ENCODE results near the gene SHROOM1. TPM values are rescaled to one million over a fixed set of nuclear protein-coding genes. Genes with fewer than 3 reads are reported as not detected.

SHROOM1 gene
- total RNA-seq, 6 donors from 2014 or later, result 7.7 to 27.6 (median 20.0) TPM

GRCh38 chr5:132873930-132874271 is 43.5 kb upstream of the SHROOM1 start:
- H3K36me3 ChIP-seq, result peaks cover 4 to 84% (median 23%) of the 10 kb centered on the region in 4 donors
- DNase-seq, result no peak
- peaks cover 0 to 17% (median 0%) of the 10 kb centered on the region in 4 donors for H3K4me1 ChIP-seq
- H3K27ac ChIP-seq, result no peak overlapping the region
- no peaks in the 10 kb centered on the region for H3K27me3 ChIP-seq
- H3K4me3 ChIP-seq, result no peak overlapping the region
- WGBS, 2 donors, result 93% methylated on average over 3 of the region's 3 CpGs
- H3K9me3 ChIP-seq, result no peaks in the 10 kb centered on the region
- TF ChIP-seq EP300 (IDR thresholded peaks at IDR 0.05), result no peak
- no peak for TF ChIP-seq CTCF (IDR thresholded peaks at IDR 0.05)
- no peak for TF ChIP-seq POLR2A (IDR thresholded peaks at IDR 0.05)
- TF ChIP-seq POLR2AphosphoS5 (IDR thresholded peaks at IDR 0.05), result no peak
- no peak for ATAC-seq (ENCODE audit: low FRiP score in 2 of 2)

GRCh38 chr5:132873119-132873929 is 42.9 kb upstream of the SHROOM1 start, which contains the start of gene LEAP2:
TSS of gene LEAP2 (plus strand) at chr5:132873668. CDS start at chr5:132873695, 27 bp downstream.
- TF ChIP-seq POLR2AphosphoS5 (IDR thresholded peaks at IDR 0.05) (no peak), CTCF (IDR thresholded peaks at IDR 0.05) (no peak), POLR2A (IDR thresholded peaks at IDR 0.05) (no peak), EP300 (IDR thresholded peaks at IDR 0.05) (no peak)
- H3K27ac ChIP-seq, result peak within 1 kb of the TSS in 1 of 4 donors; percentile 16
- ATAC-seq (ENCODE audit: low FRiP score in 2 of 2) (no peak), DNase-seq (no peak)
- 64 to 66% methylated on average over 6 of the region's 6 CpGs for WGBS, 2 donors
- no peaks in the 10 kb centered on the region for H3K9me3 ChIP-seq
- no peaks in the 10 kb centered on the region for H3K27me3 ChIP-seq
- peaks cover 5 to 84% (median 25%) of the 10 kb centered on the region in 4 donors for H3K36me3 ChIP-seq
- H3K4me3 ChIP-seq, result no peak within 1 kb of the TSS
- peaks cover 0 to 16% (median 1%) of the 10 kb centered on the region in 4 donors for H3K4me1 ChIP-seq

- TF ChIP-seq EP300 (IDR thresholded peaks at IDR 0.05) (no peak), POLR2A (IDR thresholded peaks at IDR 0.05) (no peak), CTCF (IDR thresholded peaks at IDR 0.05) (no peak)
- Histone ChIP-seq H3K27me3 (no peaks in the 10 kb centered on the region), H3K27ac (peak overlapping the region in 1 of 4 donors; percentile 16), H3K4me1 (peaks cover 0 to 11% (median 3%) of the 10 kb centered on the region in 4 donors), H3K36me3 (peaks cover 6 to 84% (median 24%) of the 10 kb centered on the region in 4 donors), H3K4me3 (no peak overlapping the region), H3K9me3 (no peaks in the 10 kb centered on the region)
- DNase-seq, result no peak
- ATAC-seq (ENCODE audit: low FRiP score in 2 of 2), result no peak
- 75 to 92% methylated on average over 1 of the region's 1 CpG for WGBS, 2 donors
These were observed 42.3 kb upstream of the SHROOM1 start for GRCh38 chr5:132872788-132873118.

- no peaks in the 10 kb centered on the region for H3K27me3 ChIP-seq
- DNase-seq (no peak), ATAC-seq (ENCODE audit: low FRiP score in 2 of 2) (no peak)
- H3K9me3 ChIP-seq, result no peaks in the 10 kb centered on the region
- H3K4me3 ChIP-seq, result no peak overlapping the region
- peaks cover 6 to 77% (median 22%) of the 10 kb centered on the region in 4 donors for H3K36me3 ChIP-seq
- H3K27ac ChIP-seq, result no peak overlapping the region
- WGBS, 2 donors, result 89 to 91% methylated on average over 5 of the region's 5 CpGs
- peaks cover 4 to 19% (median 8%) of the 10 kb centered on the region in 4 donors for H3K4me1 ChIP-seq
- TF ChIP-seq POLR2AphosphoS5 (IDR thresholded peaks at IDR 0.05) (no peak), EP300 (IDR thresholded peaks at IDR 0.05) (no peak), CTCF (IDR thresholded peaks at IDR 0.05) (no peak), POLR2A (IDR thresholded peaks at IDR 0.05) (no peak)
These were observed 41.2 kb upstream of the SHROOM1 start for GRCh38 chr5:132871459-132872284.
